ENCODE results near the gene KRT79.

Gene KRT79

GRCh38 chr12:52849511-52849910 is 15.4 kb upstream of the KRT79 start:
- Histone ChIP-seq H3K27me3 (no peaks in the 10 kb centered on the region), H3K4me1 (peaks cover 11 to 24% (median 19%) of the 10 kb centered on the region in 10 experiments; a peak in 17 of 20 replicates), H3K9me3 (replicated peaks in 1 of 11) (no peaks in the 10 kb centered on the region), H3K36me3 (no peaks in the 10 kb centered on the region), H3K4me2 (0 out of 22 replicates have a peak overlapping the region, but pooled peaks of 1 of the 11 experiments have one; percentile 4), H3K4me3 (no peak overlapping the region), H3K9ac (no peak overlapping the region), H3K27ac (no peak overlapping the region), H4K20me1 (no peaks in the 10 kb centered on the region; a peak in 1 of 22 replicates)
- TF ChIP-seq Cebpa-rat (IDR thresholded peaks at IDR 0.05): no peak

- H3K4me3 ChIP-seq: no peak within 1 kb of the TSS
- H3K4me1 ChIP-seq: peaks cover 11 to 24% (median 19%) of the 10 kb centered on the region in 10 experiments; a peak in 17 of 20 replicates
- no peaks in the 10 kb centered on the region; a peak in 1 of 22 replicates for H4K20me1 ChIP-seq
- no peaks in the 10 kb centered on the region for H3K27me3 ChIP-seq
- no peak within 1 kb of the TSS for H3K27ac ChIP-seq
- H3K9me3 ChIP-seq (replicated peaks in 1 of 11): no peaks in the 10 kb centered on the region
- no peak within 1 kb of the TSS for H3K9ac ChIP-seq
- TF ChIP-seq Cebpa-rat (IDR thresholded peaks at IDR 0.05): no peak
- H3K36me3 ChIP-seq: no peaks in the 10 kb centered on the region
- peak within 1 kb of the TSS in 4 of 11 experiments; percentile 4 to 46 (median 8); a peak in 4 of 22 replicates for H3K4me2 ChIP-seq
Measured at GRCh38 chr12:52848661-52849255, 14.6 kb upstream of the KRT79 start, which contains the start of gene KRT78. KRT78 (minus strand) TSS chr12:52848994; CDS start chr12:52848930, 64 bp downstream.

- H3K9ac ChIP-seq: no peak overlapping the region
- no peak overlapping the region for H3K4me3 ChIP-seq
- H3K9me3 ChIP-seq (replicated peaks in 1 of 11): no peaks in the 10 kb centered on the region
- TF ChIP-seq Cebpa-rat (IDR thresholded peaks at IDR 0.05): no peak
- H3K36me3 ChIP-seq: no peaks in the 10 kb centered on the region
- H3K4me1 ChIP-seq: peaks cover 12 to 24% (median 20%) of the 10 kb centered on the region in 10 experiments; a peak in 17 of 20 replicates
- no peaks in the 10 kb centered on the region; a peak in 1 of 22 replicates for H4K20me1 ChIP-seq
- no peaks in the 10 kb centered on the region for H3K27me3 ChIP-seq
- no peak overlapping the region for H3K27ac ChIP-seq
- H3K4me2 ChIP-seq: peak overlapping the region in 3 of 11 experiments; percentile 5 to 46 (median 12); a peak in 4 of 22 replicates
Measured at GRCh38 chr12:52847335-52848102, 13.4 kb upstream of the KRT79 start.

GRCh38 chr12:52846356-52846970 is 12.4 kb upstream of the KRT79 start:
- Histone ChIP-seq H3K36me3 (no peaks in the 10 kb centered on the region), H3K4me1 (peaks cover 13 to 28% (median 25%) of the 10 kb centered on the region in 10 experiments; a peak in 19 of 20 replicates), H3K27me3 (no peaks in the 10 kb centered on the region), H3K27ac (no peak overlapping the region), H4K20me1 (no peaks in the 10 kb centered on the region; a peak in 1 of 22 replicates), H3K4me2 (peak overlapping the region in 2 of 11 experiments; percentile 2 to 11; a peak in 1 of 22 replicates), H3K9me3 (replicated peaks in 1 of 11) (no peaks in the 10 kb centered on the region), H3K9ac (no peak overlapping the region), H3K4me3 (no peak overlapping the region)
- TF ChIP-seq Cebpa-rat (IDR thresholded peaks at IDR 0.05): no peak

GRCh38 chr12:52845946-52846345 is 11.8 kb upstream of the KRT79 start:
- no peak overlapping the region for H3K4me3 ChIP-seq
- no peak for TF ChIP-seq Cebpa-rat (IDR thresholded peaks at IDR 0.05)
- H3K27me3 ChIP-seq: no peaks in the 10 kb centered on the region
- H4K20me1 ChIP-seq: no peaks in the 10 kb centered on the region; a peak in 1 of 22 replicates
- H3K36me3 ChIP-seq: no peaks in the 10 kb centered on the region
- no peak overlapping the region for H3K9ac ChIP-seq
- H3K9me3 ChIP-seq (replicated peaks in 1 of 11): no peaks in the 10 kb centered on the region
- H3K4me2 ChIP-seq: peak overlapping the region in 1 of 11 experiments; percentile 2; a peak in 1 of 22 replicates
- peaks cover 9 to 28% (median 21%) of the 10 kb centered on the region in 10 experiments; a peak in 19 of 20 replicates for H3K4me1 ChIP-seq
- H3K27ac ChIP-seq: no peak overlapping the region

GRCh38 chr12:52844386-52844785 is 10.3 kb upstream of the KRT79 start:
- Histone ChIP-seq H3K36me3 (no peaks in the 10 kb centered on the region), H3K27ac (no peak overlapping the region), H3K4me1 (peaks cover 0 to 29% (median 9%) of the 10 kb centered on the region in 10 experiments; a peak in 11 of 20 replicates), H3K9ac (no peak overlapping the region), H3K27me3 (no peaks in the 10 kb centered on the region), H3K9me3 (replicated peaks in 1 of 11) (no peaks in the 10 kb centered on the region), H3K4me3 (no peak overlapping the region), H4K20me1 (no peaks in the 10 kb centered on the region), H3K4me2 (no peak overlapping the region)
- no peak for TF ChIP-seq Cebpa-rat (IDR thresholded peaks at IDR 0.05)

GRCh38 chr12:52839436-52840105 is 5.5 kb upstream of the KRT79 start:
- TF ChIP-seq Cebpa-rat (IDR thresholded peaks at IDR 0.05): no peak
- no peaks in the 10 kb centered on the region for H3K27me3 ChIP-seq

GRCh38 chr12:52838609-52839435 is 4.7 kb upstream of the KRT79 start:
- Histone ChIP-seq H3K4me2 (peak overlapping the region in 6 of 11 experiments; percentile 72 to 94 (median 80); a peak in 10 of 22 replicates), H3K36me3 (no peaks in the 10 kb centered on the region), H3K4me3 (no peak overlapping the region), H4K20me1 (no peaks in the 10 kb centered on the region; a peak in 1 of 22 replicates), H3K9ac (no peak overlapping the region; a peak in 1 of 22 replicates), H3K27ac (peak overlapping the region in 2 of 11 experiments; percentile 25 to 57; a peak in 1 of 22 replicates), H3K9me3 (replicated peaks in 1 of 11) (no peaks in the 10 kb centered on the region), H3K4me1 (peaks cover 17 to 64% (median 45%) of the 10 kb centered on the region in 10 experiments), H3K27me3 (no peaks in the 10 kb centered on the region)
- no peak for TF ChIP-seq Cebpa-rat (IDR thresholded peaks at IDR 0.05)

More at GRCh38 chr12:52839436-52840105, 5.5 kb upstream of the KRT79 start:
- H3K27ac ChIP-seq: no peak overlapping the region
- no peaks in the 10 kb centered on the region for H3K36me3 ChIP-seq
- peak overlapping the region in 2 of 11 experiments; percentile 81 to 87; a peak in 2 of 22 replicates for H3K4me2 ChIP-seq
- H3K9ac ChIP-seq: no peak overlapping the region
- H4K20me1 ChIP-seq: no peaks in the 10 kb centered on the region; a peak in 1 of 22 replicates
- H3K4me3 ChIP-seq: no peak overlapping the region
- peaks cover 17 to 57% (median 45%) of the 10 kb centered on the region in 10 experiments for H3K4me1 ChIP-seq
- no peaks in the 10 kb centered on the region for H3K9me3 ChIP-seq (replicated peaks in 1 of 11)
